Lower leg skin (tissue), 4 donors: ENCODE data around the gene SSTR5. TPM values are rescaled to one million over a fixed set of nuclear protein-coding genes. Genes with fewer than 3 reads are reported as not detected.

Source experiments
- DNase-seq, 2 donors: peaks; one replicate each; pipeline ENCODE4 v3.0.0-alpha.2; 2019; ENCODE audit warnings: low spot score in 2 of 2
- H3K4me3 ChIP-seq: fragments of 200-600 bp; sonication (generic); 2 replicates; pipeline ENCODE4 v1.5.1; 2017; ENCODE audit warnings: mild to moderate bottlenecking, low read depth; ENCODE audit not compliant: poor library complexity, severe bottlenecking
- POLR2A ChIP-seq, 2 donors: fragments of 450-650 bp; IDR thresholded peaks; one replicate each; pipeline ENCODE4 v1.6.1; 2016 to 2017; ENCODE audit warnings: antibody characterized with exemption in 2 of 2, mild to moderate bottlenecking in 1 of 2, moderate library complexity in 1 of 2
- WGBS, 2 donors: methylation state at CpG; one replicate each; pipeline ENCODE4 v1.1.5; 2018; 5-methylcytosine and 5-hydroxymethylcytosine counted together
- intact Hi-C: fragments of 100-400 bp; cut with DNase I; formaldehyde crosslinking; loops from one replicate; pipeline ENCODE4 v1.15.0; 2023; ENCODE audit warnings: low total_unique reads
- total RNA-seq, 4 donors: library from RNA; depleted of rRNA; stranded (reverse); fragments of >200 nt; gene quantifications; one replicate each; pipeline ENCODE4 v1.1.0, GENCODE V29; 2016
- TF ChIP-seq, protein P1 (sequence below), 3 donors: fragments of 450-650 bp; IDR thresholded peaks; one replicate each; pipeline ENCODE4 v1.5.1; 2016; ENCODE audit warnings: antibody characterized with exemption in 3 of 3, mild to moderate bottlenecking in 3 of 3, moderate library complexity in 2 of 3

SSTR5 gene
- total RNA-seq, 4 donors from 2014 or later = 0.36 TPM; not detected in 3

DNA sequence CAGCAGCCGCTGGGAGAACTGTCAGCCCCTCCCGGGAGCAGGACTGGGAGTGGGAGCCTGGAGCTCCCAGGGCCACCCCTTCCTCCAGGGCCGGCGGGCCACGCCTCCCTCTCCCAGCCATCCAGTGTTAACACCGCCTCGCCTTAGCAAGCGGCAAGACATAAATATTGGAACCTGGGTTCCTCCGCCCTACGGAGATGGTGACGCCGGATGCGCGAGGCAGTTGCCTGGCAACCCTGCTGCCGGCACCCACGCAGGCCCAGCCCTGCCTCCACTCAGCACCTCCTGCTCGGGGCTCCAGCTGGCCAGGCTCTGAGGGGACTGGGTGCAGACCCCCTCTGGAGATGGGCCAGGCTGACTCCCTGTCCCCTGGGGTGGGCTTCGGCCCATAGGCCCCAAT lies 52.9 kb downstream of the SSTR5 start:
- WGBS, 2 donors = 5 to 27% methylated on average over 2 to 10 of the region's 18 CpGs
- no peak for DNase-seq

DNA sequence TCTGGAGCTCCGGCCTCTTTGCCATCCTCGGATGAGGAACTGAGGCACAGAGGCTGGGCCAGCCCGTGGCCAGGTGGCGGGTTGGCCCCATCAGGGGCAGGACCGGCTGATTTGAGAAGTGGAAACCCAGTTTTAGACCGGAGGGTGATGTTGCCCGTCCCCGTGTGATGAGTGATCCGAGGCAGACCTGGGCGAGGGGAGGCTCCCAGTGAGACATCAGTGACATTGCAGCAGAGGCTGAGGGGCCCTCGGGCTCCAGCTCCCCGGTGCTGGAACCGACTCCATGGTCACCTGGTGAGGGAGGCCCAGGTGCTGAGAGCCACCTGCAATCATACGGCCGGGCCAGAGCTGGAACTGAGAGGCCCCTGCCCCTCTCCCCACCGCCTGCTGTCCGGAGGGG lies 53.5 kb downstream of the SSTR5 start:
- DNase-seq = no peak
- WGBS, 2 donors = 40 to 47% methylated on average over 17 of the region's 17 CpGs
- H3K4me3 ChIP-seq = no peak overlapping the region
- intact Hi-C loops = no loop called here
- TF ChIP-seq, protein P1, sequence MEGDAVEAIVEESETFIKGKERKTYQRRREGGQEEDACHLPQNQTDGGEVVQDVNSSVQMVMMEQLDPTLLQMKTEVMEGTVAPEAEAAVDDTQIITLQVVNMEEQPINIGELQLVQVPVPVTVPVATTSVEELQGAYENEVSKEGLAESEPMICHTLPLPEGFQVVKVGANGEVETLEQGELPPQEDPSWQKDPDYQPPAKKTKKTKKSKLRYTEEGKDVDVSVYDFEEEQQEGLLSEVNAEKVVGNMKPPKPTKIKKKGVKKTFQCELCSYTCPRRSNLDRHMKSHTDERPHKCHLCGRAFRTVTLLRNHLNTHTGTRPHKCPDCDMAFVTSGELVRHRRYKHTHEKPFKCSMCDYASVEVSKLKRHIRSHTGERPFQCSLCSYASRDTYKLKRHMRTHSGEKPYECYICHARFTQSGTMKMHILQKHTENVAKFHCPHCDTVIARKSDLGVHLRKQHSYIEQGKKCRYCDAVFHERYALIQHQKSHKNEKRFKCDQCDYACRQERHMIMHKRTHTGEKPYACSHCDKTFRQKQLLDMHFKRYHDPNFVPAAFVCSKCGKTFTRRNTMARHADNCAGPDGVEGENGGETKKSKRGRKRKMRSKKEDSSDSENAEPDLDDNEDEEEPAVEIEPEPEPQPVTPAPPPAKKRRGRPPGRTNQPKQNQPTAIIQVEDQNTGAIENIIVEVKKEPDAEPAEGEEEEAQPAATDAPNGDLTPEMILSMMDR (IDR thresholded peaks at IDR 0.05) = no peak
- no peak for TF ChIP-seq POLR2A (IDR thresholded peaks at IDR 0.05)

More for the DNA sequence above, 52.9 kb downstream of the SSTR5 start:
- H3K4me3 ChIP-seq = no peak overlapping the region
- intact Hi-C loops = no loop called here
- TF ChIP-seq POLR2A (IDR thresholded peaks at IDR 0.05) = no peak
- TF ChIP-seq, protein P1 (IDR thresholded peaks at IDR 0.05) = no peak

DNA sequence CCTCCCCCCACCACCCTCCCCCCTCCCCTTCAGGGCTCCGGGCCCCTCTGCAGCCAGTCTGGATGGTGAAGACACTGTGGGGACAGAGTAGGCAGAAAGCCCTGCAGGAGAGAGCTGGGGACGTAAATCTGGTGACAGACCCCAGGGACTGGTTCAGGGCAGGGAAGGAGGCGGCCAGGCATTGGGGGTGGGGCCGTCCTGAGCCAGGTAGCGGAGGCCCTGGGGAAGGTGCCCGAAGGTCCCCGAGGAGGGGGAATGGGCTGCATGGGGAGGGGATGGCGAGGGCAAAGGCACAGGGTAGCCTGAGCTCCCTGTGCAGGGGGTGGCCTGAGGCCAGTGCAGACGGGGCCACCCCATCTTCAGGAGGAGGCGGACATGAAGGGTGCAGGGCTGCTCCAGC lies 54.0 kb downstream of the SSTR5 start:
- no peak overlapping the region for H3K4me3 ChIP-seq
- TF ChIP-seq POLR2A (IDR thresholded peaks at IDR 0.05) = no peak
- TF ChIP-seq, protein P1 (IDR thresholded peaks at IDR 0.05) = no peak
- no peak for DNase-seq
- intact Hi-C loops = no loop called here
- 24 to 44% methylated on average over 10 of the region's 10 CpGs for WGBS, 2 donors

DNA sequence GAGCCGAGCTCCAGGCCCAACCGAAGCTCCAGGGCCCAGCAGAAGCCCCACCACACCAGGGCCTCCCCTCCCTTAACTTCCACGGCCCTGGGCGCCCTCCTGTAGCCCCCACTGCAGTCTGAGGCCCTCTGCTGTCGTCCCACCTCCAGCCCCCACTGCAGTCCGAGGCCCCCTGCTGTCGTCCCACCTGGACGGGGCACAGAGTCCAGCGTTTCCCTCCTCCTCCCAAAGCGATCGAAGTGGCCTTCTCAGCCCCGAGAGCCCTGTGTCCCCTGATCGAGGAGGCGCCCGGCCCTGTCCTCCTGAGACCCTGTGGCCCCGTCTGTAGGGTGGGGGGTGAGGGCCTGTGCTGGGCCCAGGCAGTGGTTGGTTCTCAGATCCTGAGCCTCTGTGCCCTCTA lies 54.6 kb downstream of the SSTR5 start:
- no peak overlapping the region for H3K4me3 ChIP-seq
- TF ChIP-seq, protein P1 (IDR thresholded peaks at IDR 0.05) = no peak
- no peak for TF ChIP-seq POLR2A (IDR thresholded peaks at IDR 0.05)
- WGBS, 2 donors = 50% methylated on average over 12 to 13 of the region's 16 CpGs
- intact Hi-C loops = no loop called here
- DNase-seq = no peak

DNA sequence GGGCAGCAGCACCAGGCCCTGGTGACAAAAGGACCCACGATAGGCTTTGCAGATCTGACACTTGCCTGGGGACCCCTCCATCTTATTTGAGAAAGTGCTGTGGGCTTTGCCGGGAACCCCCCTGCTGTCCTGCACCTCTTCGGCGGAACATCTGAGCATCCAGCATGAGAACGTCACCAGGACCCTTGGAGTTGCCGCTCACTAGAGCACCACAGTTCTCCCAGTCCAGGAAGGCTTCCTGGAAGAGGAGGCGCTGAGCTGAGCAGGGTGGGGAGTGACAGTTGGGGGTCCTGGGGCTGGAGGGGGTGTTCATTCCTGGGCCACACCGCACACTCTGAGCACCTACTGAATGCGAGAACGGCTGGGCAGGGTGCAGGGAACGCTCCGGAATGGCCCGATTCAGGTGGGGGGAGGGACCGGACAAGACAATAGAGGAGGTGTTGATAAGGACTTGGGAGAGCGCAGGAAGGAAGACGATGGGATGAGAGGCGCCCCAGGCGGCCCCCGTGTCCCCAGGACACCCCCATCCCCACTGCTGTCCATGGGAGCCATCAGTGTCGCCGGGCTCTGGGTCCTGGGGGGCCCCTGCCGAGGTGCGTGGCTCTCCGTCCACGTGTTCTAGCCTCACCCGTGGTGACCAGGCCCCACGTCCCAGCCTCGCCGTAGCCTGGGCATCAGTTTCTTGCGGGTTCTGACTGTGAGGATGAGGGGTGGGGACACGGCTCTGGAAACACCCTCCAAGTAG lies 55.6 kb downstream of the SSTR5 start:
- no peak for TF ChIP-seq POLR2A (IDR thresholded peaks at IDR 0.05)
- TF ChIP-seq, protein P1 (IDR thresholded peaks at IDR 0.05) = no peak
- intact Hi-C loops = no loop called here
- WGBS, 2 donors = 86 to 91% methylated on average over 30 to 31 of the region's 31 CpGs
- no peak overlapping the region for H3K4me3 ChIP-seq
- no peak for DNase-seq
